HL-60/S4 treated with retinoic acid at 250 ng/mL for 4 days and 3 days (cell line): Measurements from ENCODE around the gene ZNF792.
"Not testable (repeated sequence)": the region's sequence is repeated elsewhere in the genome, so short reads cannot be mapped to it uniquely, and the experiment has no call there.

Experiments used
- in situ Hi-C: fragments of 300-500 bp; cut with MboI; formaldehyde crosslinking; loops from 2 replicates; pipeline ENCODE4 v1.7.0; 2022; ENCODE audit warnings: low sequenced_read_pairs

The ZNF792 gene

GRCh38 chr19:34998777-34999497, 34.9 kb upstream of the ZNF792 start:
- in situ Hi-C loops: no loop called here

- in situ Hi-C loops: not testable (repeated sequence)
These were observed 34.2 kb upstream of the ZNF792 start for GRCh38 chr19:34998224-34998623.

GRCh38 chr19:34997071-34997617, 33.1 kb upstream of the ZNF792 start:
- in situ Hi-C loops: no loop called here

- in situ Hi-C loops: no loop called here
These were observed 31.5 kb upstream of the ZNF792 start for GRCh38 chr19:34995551-34995950.

- in situ Hi-C loops: no loop called here
These were observed 30.9 kb upstream of the ZNF792 start for GRCh38 chr19:34994643-34995541.

- in situ Hi-C loops: no loop called here
These were observed 30.2 kb upstream of the ZNF792 start for GRCh38 chr19:34994286-34994642.

- in situ Hi-C loops: not testable (repeated sequence)
These were observed 28.6 kb upstream of the ZNF792 start for GRCh38 chr19:34992582-34992981.

GRCh38 chr19:34991542-34992333, 27.7 kb upstream of the ZNF792 start:
- in situ Hi-C loops: no loop called here

- in situ Hi-C loops: no loop called here
These were observed 26.7 kb upstream of the ZNF792 start for GRCh38 chr19:34990578-34991192.

GRCh38 chr19:34989298-34989697, 25.3 kb upstream of the ZNF792 start:
- in situ Hi-C loops: no loop called here

GRCh38 chr19:34988119-34988518, 24.1 kb upstream of the ZNF792 start:
- in situ Hi-C loops: no loop called here

GRCh38 chr19:34985249-34986022, 21.4 kb upstream of the ZNF792 start:
- in situ Hi-C loops: no loop called here

- in situ Hi-C loops: no loop called here
These were observed 20.3 kb upstream of the ZNF792 start for GRCh38 chr19:34984287-34984686.

- in situ Hi-C loops: no loop called here
These were observed 19.8 kb upstream of the ZNF792 start for GRCh38 chr19:34983786-34984185.

GRCh38 chr19:34982275-34982674, 18.2 kb upstream of the ZNF792 start:
- in situ Hi-C loops: no loop called here

- in situ Hi-C loops: loop anchor here (10.0 kb wide), 1 partner anchor 145 kb away; no protein-coding TSS in a partner anchor
These were observed 16.0 kb upstream of the ZNF792 start for GRCh38 chr19:34979819-34980640.

- in situ Hi-C loops: loop anchor here (10.0 kb wide), 1 partner anchor 148 kb away; no protein-coding TSS in a partner anchor
These were observed 12.6 kb upstream of the ZNF792 start for GRCh38 chr19:34976611-34977010.

GRCh38 chr19:34975056-34975455, 11.0 kb upstream of the ZNF792 start:
- in situ Hi-C loops: loop anchor here (10.0 kb wide), 1 partner anchor 150 kb away; no protein-coding TSS in a partner anchor

GRCh38 chr19:34974646-34975045, 10.6 kb upstream of the ZNF792 start:
- in situ Hi-C loops: loop anchor here (10.0 kb wide), 1 partner anchor 150 kb away; no protein-coding TSS in a partner anchor
